ENCODE results near the gene DNTTIP2. TPM values are rescaled to one million over a fixed set of nuclear protein-coding genes. Genes with fewer than 3 reads are reported as not detected.
"Not testable (repeated sequence)": the region's sequence is repeated elsewhere in the genome, so short reads cannot be mapped to it uniquely, and the experiment has no call there.

The DNTTIP2 gene
- total RNA-seq, 1 experiment from 2014 or later: 35.6 TPM

- peak; percentile 28 for DNase-seq (ENCODE audit: low spot score)
Measured at GRCh38 chr1:93874025-93874651, 4.9 kb downstream of the DNTTIP2 start.

GRCh38 chr1:93871366-93871765, 7.6 kb downstream of the DNTTIP2 start:
- DNase-seq (ENCODE audit: low spot score): no peak

- DNase-seq (ENCODE audit: low spot score): no peak
Measured at GRCh38 chr1:93869653-93870052, 9.4 kb downstream of the DNTTIP2 start.

- not testable (repeated sequence) for DNase-seq (ENCODE audit: low spot score)
Measured at GRCh38 chr1:93868492-93868891, 10.5 kb downstream of the DNTTIP2 start.

GRCh38 chr1:93865253-93865652, 13.8 kb downstream of the DNTTIP2 start:
- DNase-seq (ENCODE audit: low spot score): no peak

- DNase-seq (ENCODE audit: low spot score): no peak
Measured at GRCh38 chr1:93864175-93864574, 14.8 kb downstream of the DNTTIP2 start.

GRCh38 chr1:93857653-93858052, 21.4 kb downstream of the DNTTIP2 start:
- DNase-seq (ENCODE audit: low spot score): not testable (repeated sequence)

- not testable (repeated sequence) for DNase-seq (ENCODE audit: low spot score)
Measured at GRCh38 chr1:93855983-93856382, 23.0 kb downstream of the DNTTIP2 start.

GRCh38 chr1:93853940-93854339, 25.1 kb downstream of the DNTTIP2 start:
- no peak for DNase-seq (ENCODE audit: low spot score)

- DNase-seq (ENCODE audit: low spot score): no peak
Measured at GRCh38 chr1:93851878-93852277, 27.1 kb downstream of the DNTTIP2 start.

- DNase-seq (ENCODE audit: low spot score): no peak
Measured at GRCh38 chr1:93851327-93851712, 27.7 kb downstream of the DNTTIP2 start.

- peak; percentile 41 for DNase-seq (ENCODE audit: low spot score)
Measured at GRCh38 chr1:93850687-93851326, 28.2 kb downstream of the DNTTIP2 start.

- no peak for DNase-seq (ENCODE audit: low spot score)
Measured at GRCh38 chr1:93848350-93848883, 30.6 kb downstream of the DNTTIP2 start.

GRCh38 chr1:93847811-93848288, 31.2 kb downstream of the DNTTIP2 start:
- DNase-seq (ENCODE audit: low spot score): peak; percentile 33

GRCh38 chr1:93846992-93847810, 31.8 kb downstream of the DNTTIP2 start:
- DNase-seq (ENCODE audit: low spot score): peak; percentile 76

- DNase-seq (ENCODE audit: low spot score): peak; percentile 63
Measured at GRCh38 chr1:93846206-93846991, 32.6 kb downstream of the DNTTIP2 start.

GRCh38 chr1:93845538-93846205, 33.3 kb downstream of the DNTTIP2 start:
- peak; percentile 67 for DNase-seq (ENCODE audit: low spot score)

GRCh38 chr1:93844262-93845045, 34.6 kb downstream of the DNTTIP2 start:
- peak; percentile 68 for DNase-seq (ENCODE audit: low spot score)

GRCh38 chr1:93842750-93843500, 36.1 kb downstream of the DNTTIP2 start:
- no peak for DNase-seq (ENCODE audit: low spot score)

Measured in H4 (cell line).